Measurements from ENCODE around the gene TMOD1. TPM values are rescaled to one million over a fixed set of nuclear protein-coding genes. Genes with fewer than 3 reads are reported as not detected.

The TMOD1 gene
- total RNA-seq, 1 experiment from 2014 or later, result not detected

GRCh38 chr9:97565262-97565661, 63.8 kb downstream of the TMOD1 start:
- Histone ChIP-seq H3K9me2 (replicated peaks; ENCODE audit: insufficient read depth, low read length) (no peaks in the 10 kb centered on the region), H3K4me2 (ENCODE audit: low read depth, low read length, poor library complexity, severe bottlenecking) (no peak overlapping the region), H3K4me3 (ENCODE audit: low read length) (no peak overlapping the region), H3K79me2 (ENCODE audit: low read length) (no peaks in the 10 kb centered on the region), H3K9me3 (ENCODE audit: low read length) (no peaks in the 10 kb centered on the region), H2AFZ (ENCODE audit: low read length) (no peak overlapping the region; the same call in 1 of the 2 replicates), H3K4me1 (ENCODE audit: low read length) (no peaks in the 10 kb centered on the region), H3K36me3 (ENCODE audit: insufficient read depth, low read length) (no peaks in the 10 kb centered on the region), H3K27ac (ENCODE audit: low read length) (no peak overlapping the region), H3K27me3 (ENCODE audit: low read length) (no peaks in the 10 kb centered on the region), H3K9ac (ENCODE audit: low read length) (no peak overlapping the region), H4K20me1 (ENCODE audit: insufficient read depth, low read depth, low read length) (no peaks in the 10 kb centered on the region)
- DNase-seq, result no peak

- H3K79me2 ChIP-seq (ENCODE audit: low read length), result no peaks in the 10 kb centered on the region
- no peaks in the 10 kb centered on the region for H3K9me2 ChIP-seq (replicated peaks; ENCODE audit: insufficient read depth, low read length)
- no peaks in the 10 kb centered on the region for H3K27me3 ChIP-seq (ENCODE audit: low read length)
- no peaks in the 10 kb centered on the region for H3K4me1 ChIP-seq (ENCODE audit: low read length)
- no peak overlapping the region for H3K9ac ChIP-seq (ENCODE audit: low read length)
- H4K20me1 ChIP-seq (ENCODE audit: insufficient read depth, low read depth, low read length), result no peaks in the 10 kb centered on the region
- H3K4me2 ChIP-seq (ENCODE audit: low read depth, low read length, poor library complexity, severe bottlenecking), result no peak overlapping the region
- H3K36me3 ChIP-seq (ENCODE audit: insufficient read depth, low read length), result no peaks in the 10 kb centered on the region
- no peak overlapping the region for H2AFZ ChIP-seq (ENCODE audit: low read length)
- no peaks in the 10 kb centered on the region for H3K9me3 ChIP-seq (ENCODE audit: low read length)
- H3K4me3 ChIP-seq (ENCODE audit: low read length), result no peak overlapping the region
- no peak for DNase-seq
- H3K27ac ChIP-seq (ENCODE audit: low read length), result no peak overlapping the region
These were observed 65.9 kb downstream of the TMOD1 start for GRCh38 chr9:97567182-97567893.

- no peaks in the 10 kb centered on the region for H3K79me2 ChIP-seq (ENCODE audit: low read length)
- no peaks in the 10 kb centered on the region for H3K27me3 ChIP-seq (ENCODE audit: low read length)
- no peak for DNase-seq
- no peak overlapping the region for H2AFZ ChIP-seq (ENCODE audit: low read length)
- H3K9me3 ChIP-seq (ENCODE audit: low read length), result no peaks in the 10 kb centered on the region
- H3K4me2 ChIP-seq (ENCODE audit: low read depth, low read length, poor library complexity, severe bottlenecking), result no peak overlapping the region
- H3K36me3 ChIP-seq (ENCODE audit: insufficient read depth, low read length), result no peaks in the 10 kb centered on the region
- H3K9ac ChIP-seq (ENCODE audit: low read length), result no peak overlapping the region
- H4K20me1 ChIP-seq (ENCODE audit: insufficient read depth, low read depth, low read length), result no peaks in the 10 kb centered on the region
- no peak overlapping the region for H3K4me3 ChIP-seq (ENCODE audit: low read length)
- H3K27ac ChIP-seq (ENCODE audit: low read length), result no peak overlapping the region
- no peaks in the 10 kb centered on the region for H3K4me1 ChIP-seq (ENCODE audit: low read length)
- no peaks in the 10 kb centered on the region for H3K9me2 ChIP-seq (replicated peaks; ENCODE audit: insufficient read depth, low read length)
These were observed 66.4 kb downstream of the TMOD1 start for GRCh38 chr9:97567894-97568202.

- Histone ChIP-seq H3K9me2 (replicated peaks; ENCODE audit: insufficient read depth, low read length) (no peaks in the 10 kb centered on the region), H4K20me1 (ENCODE audit: insufficient read depth, low read depth, low read length) (no peaks in the 10 kb centered on the region), H2AFZ (ENCODE audit: low read length) (no peak overlapping the region), H3K9me3 (ENCODE audit: low read length) (no peaks in the 10 kb centered on the region), H3K9ac (ENCODE audit: low read length) (no peak overlapping the region), H3K4me2 (ENCODE audit: low read depth, low read length, poor library complexity, severe bottlenecking) (no peak overlapping the region), H3K4me1 (ENCODE audit: low read length) (no peaks in the 10 kb centered on the region), H3K27ac (ENCODE audit: low read length) (no peak overlapping the region), H3K27me3 (ENCODE audit: low read length) (no peaks in the 10 kb centered on the region), H3K79me2 (ENCODE audit: low read length) (no peaks in the 10 kb centered on the region), H3K36me3 (ENCODE audit: insufficient read depth, low read length) (no peaks in the 10 kb centered on the region), H3K4me3 (ENCODE audit: low read length) (no peak overlapping the region)
- DNase-seq, result no peak
These were observed 67.2 kb downstream of the TMOD1 start for GRCh38 chr9:97568461-97569275.

- no peak overlapping the region for H2AFZ ChIP-seq (ENCODE audit: low read length)
- H3K9me2 ChIP-seq (replicated peaks; ENCODE audit: insufficient read depth, low read length), result no peaks in the 10 kb centered on the region
- H3K79me2 ChIP-seq (ENCODE audit: low read length), result no peaks in the 10 kb centered on the region
- H3K9me3 ChIP-seq (ENCODE audit: low read length), result no peaks in the 10 kb centered on the region
- H3K4me1 ChIP-seq (ENCODE audit: low read length), result no peaks in the 10 kb centered on the region
- no peak overlapping the region for H3K4me2 ChIP-seq (ENCODE audit: low read depth, low read length, poor library complexity, severe bottlenecking)
- H3K4me3 ChIP-seq (ENCODE audit: low read length), result no peak overlapping the region
- no peak for DNase-seq
- no peaks in the 10 kb centered on the region for H3K36me3 ChIP-seq (ENCODE audit: insufficient read depth, low read length)
- no peaks in the 10 kb centered on the region for H4K20me1 ChIP-seq (ENCODE audit: insufficient read depth, low read depth, low read length)
- H3K27ac ChIP-seq (ENCODE audit: low read length), result no peak overlapping the region
- H3K9ac ChIP-seq (ENCODE audit: low read length), result no peak overlapping the region
- no peaks in the 10 kb centered on the region for H3K27me3 ChIP-seq (ENCODE audit: low read length)
These were observed 69.4 kb downstream of the TMOD1 start for GRCh38 chr9:97570899-97571298.

GRCh38 chr9:97571664-97572063, 70.2 kb downstream of the TMOD1 start:
- Histone ChIP-seq H3K9ac (ENCODE audit: low read length) (no peak overlapping the region), H3K4me1 (ENCODE audit: low read length) (no peaks in the 10 kb centered on the region), H3K4me2 (ENCODE audit: low read depth, low read length, poor library complexity, severe bottlenecking) (no peak overlapping the region), H2AFZ (ENCODE audit: low read length) (no peak overlapping the region), H3K9me2 (replicated peaks; ENCODE audit: insufficient read depth, low read length) (no peaks in the 10 kb centered on the region), H3K27me3 (ENCODE audit: low read length) (no peaks in the 10 kb centered on the region), H3K4me3 (ENCODE audit: low read length) (no peak overlapping the region), H3K9me3 (ENCODE audit: low read length) (no peaks in the 10 kb centered on the region), H4K20me1 (ENCODE audit: insufficient read depth, low read depth, low read length) (no peaks in the 10 kb centered on the region), H3K36me3 (ENCODE audit: insufficient read depth, low read length) (no peaks in the 10 kb centered on the region), H3K27ac (ENCODE audit: low read length) (no peak overlapping the region), H3K79me2 (ENCODE audit: low read length) (no peaks in the 10 kb centered on the region)
- no peak for DNase-seq

GRCh38 chr9:97572196-97572891, 70.9 kb downstream of the TMOD1 start:
- Histone ChIP-seq H3K4me3 (ENCODE audit: low read length) (no peak overlapping the region), H3K27ac (ENCODE audit: low read length) (no peak overlapping the region), H3K4me2 (ENCODE audit: low read depth, low read length, poor library complexity, severe bottlenecking) (no peak overlapping the region), H3K9ac (ENCODE audit: low read length) (no peak overlapping the region), H2AFZ (ENCODE audit: low read length) (no peak overlapping the region), H3K36me3 (ENCODE audit: insufficient read depth, low read length) (no peaks in the 10 kb centered on the region), H3K9me3 (ENCODE audit: low read length) (no peaks in the 10 kb centered on the region), H3K79me2 (ENCODE audit: low read length) (no peaks in the 10 kb centered on the region), H4K20me1 (ENCODE audit: insufficient read depth, low read depth, low read length) (no peaks in the 10 kb centered on the region), H3K9me2 (replicated peaks; ENCODE audit: insufficient read depth, low read length) (no peaks in the 10 kb centered on the region), H3K27me3 (ENCODE audit: low read length) (no peaks in the 10 kb centered on the region), H3K4me1 (ENCODE audit: low read length) (no peaks in the 10 kb centered on the region)
- DNase-seq, result no peak

- H3K36me3 ChIP-seq (ENCODE audit: insufficient read depth, low read length), result no peaks in the 10 kb centered on the region
- H3K4me2 ChIP-seq (ENCODE audit: low read depth, low read length, poor library complexity, severe bottlenecking), result no peak overlapping the region
- H3K9me3 ChIP-seq (ENCODE audit: low read length), result no peaks in the 10 kb centered on the region
- DNase-seq, result no peak
- H3K9ac ChIP-seq (ENCODE audit: low read length), result no peak overlapping the region
- H3K4me3 ChIP-seq (ENCODE audit: low read length), result no peak overlapping the region
- no peak overlapping the region for H2AFZ ChIP-seq (ENCODE audit: low read length)
- H3K4me1 ChIP-seq (ENCODE audit: low read length), result no peaks in the 10 kb centered on the region
- H3K27me3 ChIP-seq (ENCODE audit: low read length), result no peaks in the 10 kb centered on the region
- no peaks in the 10 kb centered on the region for H3K79me2 ChIP-seq (ENCODE audit: low read length)
- H3K27ac ChIP-seq (ENCODE audit: low read length), result no peak overlapping the region
- no peaks in the 10 kb centered on the region for H4K20me1 ChIP-seq (ENCODE audit: insufficient read depth, low read depth, low read length)
- H3K9me2 ChIP-seq (replicated peaks; ENCODE audit: insufficient read depth, low read length), result no peaks in the 10 kb centered on the region
These were observed 71.5 kb downstream of the TMOD1 start for GRCh38 chr9:97572892-97573365.
